GM12878 (cell line): ENCODE results near the gene DPYSL4. TPM values are rescaled to one million over a fixed set of nuclear protein-coding genes. Genes with fewer than 3 reads are reported as not detected.

ENCODE experiments used
- ATAC-seq: fragments of 200-7000 bp; cut with Tn5 transposase; 3 replicates; pipeline ENCODE4 v1.9.1; 2020; ENCODE audit warnings: mild to moderate bottlenecking, moderate library complexity
- BruUV-seq: library from RNA; stranded (reverse); fragments of 400-500 nt; replicated peaks from 2 replicates; lab custom pipeline; 2021; lab: Mats Ljungman, UMichigan
- CTCF ChIA-PET: fragments of 300-600 bp; sonication (Branson Sonifier 250); formaldehyde crosslinking; extraction: SDS; loops from one replicate; lab custom pipeline; 2021; ENCODE audit warnings: inconsistent platforms; lab: Yijun Ruan, JAX
- POLR2A ChIA-PET: fragments of 350-600 bp; formaldehyde crosslinking; extraction: SDS; loops from one replicate; lab custom pipeline; 2021; ENCODE audit warnings: inconsistent platforms; lab: Charles Lee
- RAD21 ChIA-PET: fragments of 300-600 bp; sonication (Branson Sonifier 250); formaldehyde crosslinking; loops from one replicate; lab custom pipeline; 2023; ENCODE audit warnings: antibody characterized with exemption; ENCODE audit not compliant: unreplicated experiment; lab: Charles Lee
- SMC1A ChIA-PET: fragments of 300-600 bp; sonication (Branson Sonifier 250); formaldehyde crosslinking; loops from one replicate; lab custom pipeline; 2023; ENCODE audit not compliant: unreplicated experiment, uncharacterized antibody; lab: Charles Lee
- DNase-seq: peaks from one replicate; pipeline ENCODE4 v3.0.0-alpha.2; 2011; ENCODE audit warnings: low read depth, low spot score
- FAIRE-seq: peaks from 3 replicates; lab custom pipeline; 2011; peaks lifted over from hg19 to GRCh38; lab: Jason Lieb, UNC
- H2AFZ ChIP-seq: 2 replicates; pipeline ENCODE4 v1.6.0; 2011; ENCODE audit warnings: low read depth, low read length, control low read depth; ENCODE audit not compliant: control insufficient read depth
- H3K27ac ChIP-seq: 2 replicates; pipeline ENCODE4 v1.5.1; 2011; ENCODE audit warnings: control low read depth; ENCODE audit not compliant: control insufficient read depth, insufficient read depth
- H3K27me3 ChIP-seq, 2 experiments: replicated peaks in 1 of 2; 2 replicates each; pipeline versions ENCODE4 v1.6.0 to v1.6.1; 2011; ENCODE audit warnings: low read length in 1 of 2; ENCODE audit not compliant: control insufficient read depth in 2 of 2, insufficient read depth in 2 of 2
- H3K36me3 ChIP-seq, 2 experiments: 2 replicates each; pipeline ENCODE4 v1.5.1; 2011; ENCODE audit warnings: low read length in 1 of 2; ENCODE audit not compliant: control insufficient read depth in 2 of 2, insufficient read depth in 2 of 2
- H3K4me1 ChIP-seq: 2 replicates; pipeline ENCODE4 v1.6.1; 2011; ENCODE audit warnings: mild to moderate bottlenecking, low read length, moderate library complexity, mixed read lengths; ENCODE audit not compliant: control insufficient read depth, insufficient read depth
- H3K4me2 ChIP-seq: 2 replicates; pipeline ENCODE4 v1.6.0; 2011; ENCODE audit warnings: control low read depth; ENCODE audit not compliant: control insufficient read depth, insufficient read depth
- H3K4me3 ChIP-seq: fragments of 200-600 bp; sonication (generic); 2 replicates; pipeline ENCODE4 v1.5.1; 2016
- H3K79me2 ChIP-seq: 2 replicates; pipeline ENCODE4 v1.6.0; 2011; ENCODE audit warnings: low read length; ENCODE audit not compliant: control insufficient read depth, insufficient read depth
- H3K9ac ChIP-seq: 2 replicates; pipeline ENCODE4 v1.8.0; 2011; ENCODE audit warnings: low read length, control low read depth, mixed read lengths; ENCODE audit not compliant: control insufficient read depth, insufficient read depth
- H3K9me3 ChIP-seq: replicated peaks from 3 replicates; pipeline ENCODE4 v1.5.1; 2011; ENCODE audit warnings: mild to moderate bottlenecking, low read length; ENCODE audit not compliant: control insufficient read depth, insufficient read depth
- H4K20me1 ChIP-seq: 2 replicates; pipeline ENCODE4 v1.6.0; 2011; ENCODE audit not compliant: control insufficient read depth, insufficient read depth
- BACH1 ChIP-seq: fragments of 450-650 bp; IDR thresholded peaks from 2 replicates; pipeline ENCODE4 v1.6.1; 2017; ENCODE audit warnings: mild to moderate bottlenecking, borderline replicate concordance
- CEBPB ChIP-seq, 2 experiments: fragments of 150-350 bp in 1 of 2; IDR thresholded peaks; 2 replicates each; pipeline ENCODE4 v1.6.1; 2012 to 2014; ENCODE audit warnings: low read depth in 2 of 2, low read length in 2 of 2, borderline replicate concordance in 1 of 2, inconsistent platforms in 1 of 2
- HDAC6 ChIP-seq: fragments of 200-600 bp; sonication (generic); IDR thresholded peaks from one replicate; pipeline ENCODE4 v1.8.0; 2017; ENCODE audit warnings: antibody characterized with exemption; ENCODE audit not compliant: unreplicated experiment
- POLR2A ChIP-seq: IDR thresholded peaks from 2 replicates; pipeline ENCODE4 v1.6.1; 2011; ENCODE audit warnings: low read depth, mild to moderate bottlenecking, low read length
- SMAD1 ChIP-seq: fragments of 450-650 bp; IDR thresholded peaks from 2 replicates; pipeline ENCODE4 v1.6.1; 2018; ENCODE audit warnings: mild to moderate bottlenecking, low read depth; ENCODE audit not compliant: partially characterized antibody
- SUPT20H ChIP-seq: IDR thresholded peaks from 2 replicates; pipeline ENCODE4 v1.6.1; 2011; ENCODE audit warnings: low read depth, mild to moderate bottlenecking, low read length, moderate library complexity, borderline replicate concordance; ENCODE audit not compliant: control insufficient read depth
- WGBS: methylation state at CpG from one replicate; pipeline ENCODE4 v1.1.6; 2016; ENCODE audit warnings: low lambda C conversion rate; ENCODE audit not compliant: insufficient replicate concordance, insufficient coverage; ENCODE audit errors: missing lambda C conversion rate; 5-methylcytosine and 5-hydroxymethylcytosine counted together
- in situ Hi-C: fragments of 300-500 bp; cut with MboI; formaldehyde crosslinking; loops from 9 replicates; pipeline ENCODE4 v1.14.3; 2018; ENCODE audit warnings: mixed read lengths
- intact Hi-C: fragments of 100-400 bp; cut with micrococcal nuclease; formaldehyde crosslinking; loops from one replicate; pipeline ENCODE4 v1.14.2; 2022; ENCODE audit not compliant: unreplicated experiment
- polyA plus RNA-seq, 11 experiments: library from polyadenylated mRNA; depleted of rRNA in 4 of 11; unstranded in 6 of 11; stranded (reverse) in 5 of 11; fragments of >200 nt; fragmentation: Nextera tagmentation in 4 of 11; fragmentation: Illumina TruSeq in 1 of 11; extraction: Ambion mirVana in 4 of 11; extraction: Trizol in 1 of 11; gene quantifications; 1 replicate in 1 of 11; 2 replicates in 10 of 11; pipeline versions ENCODE4 v1.2.1 to v1.2.3, GENCODE V29; 2011 to 2016; ENCODE audit warnings: inconsistent platforms in 2 of 11, missing spikeins in 2 of 11, low read depth in 1 of 11
- total RNA-seq, 4 experiments: library from RNA; depleted of rRNA in 3 of 4; stranded (reverse); fragments of >200 nt in 3 of 4; fragmentation: Illumina TruSeq in 1 of 4; extraction: Trizol in 1 of 4; gene quantifications; 2 replicates each; pipeline versions ENCODE4 v1.2.1 to v1.2.3, GENCODE V29; 2013 to 2021
- TF ChIP-seq, protein P1 (sequence below): fragments of 450-650 bp; IDR thresholded peaks from 2 replicates; pipeline ENCODE4 v1.6.1; 2016; ENCODE audit warnings: mild to moderate bottlenecking
- TF ChIP-seq, protein P2 (sequence below): IDR thresholded peaks from 2 replicates; pipeline ENCODE4 v1.6.1; 2012; ENCODE audit warnings: low read depth, low read length, improper control_type of control experiment

The DPYSL4 gene
- total and polyA plus RNA-seq, 10 of the 15 experiments (the other 5 are each of a cell fraction or from before 2014, with no cell fraction given) = 0.10 to 0.21 TPM; not detected in 8

DNA sequence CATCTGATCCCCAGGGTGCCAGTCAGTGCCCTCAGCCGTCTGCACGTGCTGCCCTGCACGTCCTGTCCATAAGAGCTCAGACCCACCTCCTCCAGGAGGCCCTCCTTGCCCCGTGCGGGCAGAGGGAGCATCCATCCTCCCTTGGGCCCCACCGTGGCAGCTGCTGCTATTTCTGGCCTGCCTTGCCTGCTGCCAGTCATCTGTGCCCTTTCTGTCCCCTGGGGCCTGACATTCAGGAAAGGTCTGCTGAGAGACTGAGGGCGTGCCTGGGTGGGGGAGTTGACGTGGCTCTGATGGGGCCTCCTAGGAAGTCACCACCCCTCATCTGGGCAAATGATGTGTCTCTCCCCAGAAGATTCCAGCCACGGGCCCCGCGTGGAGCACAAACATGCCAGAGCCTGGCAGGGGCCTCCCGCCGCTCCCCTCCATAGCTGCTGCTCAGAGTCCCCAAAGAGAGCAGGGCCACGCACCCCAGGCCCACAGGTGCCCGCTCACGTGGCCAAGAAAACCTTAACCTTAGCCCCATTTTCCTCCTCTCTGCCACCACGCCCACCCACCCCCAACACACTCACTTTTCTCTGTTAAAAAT, 21.8 kb downstream of the DPYSL4 start:
- in situ Hi-C loops (no loop called here), intact Hi-C loops (no loop called here)
- no peaks in the 10 kb centered on the region for H3K9me3 ChIP-seq
- no peak overlapping the region for H3K9ac ChIP-seq
- H3K4me3 ChIP-seq = no peak overlapping the region
- TF ChIP-seq CEBPB (IDR thresholded peaks at IDR 0.05; ENCODE audit: borderline replicate concordance in 1 of 2, low read depth in 2 of 2, low read length in 2 of 2) = no peak
- TF ChIP-seq POLR2A = no peak
- no peak for TF ChIP-seq BACH1
- TF ChIP-seq, protein P1, sequence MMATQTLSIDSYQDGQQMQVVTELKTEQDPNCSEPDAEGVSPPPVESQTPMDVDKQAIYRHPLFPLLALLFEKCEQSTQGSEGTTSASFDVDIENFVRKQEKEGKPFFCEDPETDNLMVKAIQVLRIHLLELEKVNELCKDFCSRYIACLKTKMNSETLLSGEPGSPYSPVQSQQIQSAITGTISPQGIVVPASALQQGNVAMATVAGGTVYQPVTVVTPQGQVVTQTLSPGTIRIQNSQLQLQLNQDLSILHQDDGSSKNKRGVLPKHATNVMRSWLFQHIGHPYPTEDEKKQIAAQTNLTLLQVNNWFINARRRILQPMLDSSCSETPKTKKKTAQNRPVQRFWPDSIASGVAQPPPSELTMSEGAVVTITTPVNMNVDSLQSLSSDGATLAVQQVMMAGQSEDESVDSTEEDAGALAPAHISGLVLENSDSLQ = no peak
- TF ChIP-seq HDAC6 = no peak
- TF ChIP-seq, protein P2, sequence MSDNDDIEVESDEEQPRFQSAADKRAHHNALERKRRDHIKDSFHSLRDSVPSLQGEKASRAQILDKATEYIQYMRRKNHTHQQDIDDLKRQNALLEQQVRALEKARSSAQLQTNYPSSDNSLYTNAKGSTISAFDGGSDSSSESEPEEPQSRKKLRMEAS = no peak
- no peak for TF ChIP-seq SUPT20H
- TF ChIP-seq SMAD1 = no peak
- ChIA-PET POLR2A (no interaction called here), SMC1A (no interaction called here), CTCF (no interaction called here), RAD21 (no interaction called here)
- H3K27me3 ChIP-seq = no peaks in the 10 kb centered on the region
- no peaks in the 10 kb centered on the region for H4K20me1 ChIP-seq
- no peak overlapping the region for H3K4me2 ChIP-seq
- WGBS = 37% methylated on average over 17 of the region's 17 CpGs
- BruUV-seq = no TSS peak
- H3K79me2 ChIP-seq = no peaks in the 10 kb centered on the region
- H3K4me1 ChIP-seq = no peaks in the 10 kb centered on the region
- H3K36me3 ChIP-seq = no peaks in the 10 kb centered on the region
- DNase-seq (no peak), FAIRE-seq (no peak), ATAC-seq (no peak)
- no peak overlapping the region for H2AFZ ChIP-seq
- no peak overlapping the region for H3K27ac ChIP-seq
